Measurements from ENCODE around the gene SVIL. TPM values are rescaled to one million over a fixed set of nuclear protein-coding genes. Genes with fewer than 3 reads are reported as not detected.
A peak's percentile ranks its signal among the peaks of the same experiment; 100 is the strongest.
"Not testable (repeated sequence)": the region's sequence is repeated elsewhere in the genome, so short reads cannot be mapped to it uniquely, and the experiment has no call there.

The SVIL gene
- total RNA-seq, 1 experiment from 2014 or later, result 15.3 TPM

DNA sequence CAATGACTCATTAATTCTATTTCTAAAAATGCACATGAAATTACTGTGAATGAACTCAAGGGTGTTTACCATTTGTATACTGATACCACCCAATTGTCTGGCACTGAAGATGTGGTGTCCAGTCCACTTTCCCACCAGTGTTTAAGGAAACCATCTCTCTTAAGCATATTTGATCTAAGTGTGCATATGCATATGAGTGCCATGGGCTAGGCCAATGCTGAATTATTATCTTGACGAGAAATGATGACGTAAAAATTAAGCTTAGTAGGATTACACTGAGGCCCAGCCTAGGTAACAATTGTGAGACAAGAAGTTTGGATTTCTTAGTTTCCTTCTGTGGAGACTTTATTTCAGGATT is 59.7 kb downstream of the SVIL start:
- DNase-seq, result no peak
- Histone ChIP-seq H3K79me1 (ENCODE audit: insufficient read depth, low read depth, low read length, poor library complexity, severe bottlenecking) (no peaks in the 10 kb centered on the region), H3K9me3 (ENCODE audit: control insufficient read depth, low read depth, low read length) (no peaks in the 10 kb centered on the region), H3K23me2 (ENCODE audit: insufficient read length, low read depth, low read length, poor library complexity, severe bottlenecking) (no peaks in the 10 kb centered on the region), H4K8ac (replicated peaks; ENCODE audit: insufficient read length, low read depth, low read length) (no peak overlapping the region), H3K56ac (ENCODE audit: insufficient read length, low read depth, low read length) (no peak overlapping the region), H2BK5ac (ENCODE audit: insufficient read length, low read length) (no peak overlapping the region), H3K4me1 (ENCODE audit: insufficient read depth, low read length) (no peaks in the 10 kb centered on the region; the same call in none of the 2 replicates), H3K79me2 (ENCODE audit: insufficient read depth, low read length) (no peaks in the 10 kb centered on the region), H2BK12ac (ENCODE audit: insufficient read length, low read depth, low read length) (no peak overlapping the region), H3K9ac (ENCODE audit: extremely low read depth, insufficient read length, low read length) (no peak overlapping the region), H3K27ac (ENCODE audit: insufficient read length, low read depth, low read length) (no peak overlapping the region), H2AFZ (ENCODE audit: low read length) (no peak overlapping the region), H3K14ac (ENCODE audit: insufficient read depth, low read length) (no peak overlapping the region), H4K5ac (ENCODE audit: insufficient read length, low read depth, low read length) (no peak overlapping the region), H3K4ac (ENCODE audit: low read depth, low read length) (no peak overlapping the region), H4K91ac (ENCODE audit: insufficient read length, low read depth, low read length) (no peak overlapping the region), H2AK5ac (ENCODE audit: insufficient read length, low read length) (no peak overlapping the region), H4K20me1 (ENCODE audit: control insufficient read depth, insufficient read depth, insufficient read length) (no peaks in the 10 kb centered on the region), H3K23ac (ENCODE audit: insufficient read length, low read depth, low read length) (no peak overlapping the region), H3T11ph (ENCODE audit: low read length) (no peak overlapping the region), H3K4me2 (ENCODE audit: insufficient read depth, insufficient read length, low read length) (no peak overlapping the region), H3K18ac (ENCODE audit: insufficient read length, low read depth, low read length) (no peak overlapping the region), H3K27me3 (ENCODE audit: insufficient read depth, low read length) (no peaks in the 10 kb centered on the region), H2BK20ac (ENCODE audit: low read depth, low read length, poor library complexity, severe bottlenecking) (no peak overlapping the region), H2BK15ac (ENCODE audit: low read depth, low read length) (no peak overlapping the region), H2BK120ac (ENCODE audit: low read depth, low read length, poor library complexity, severe bottlenecking) (no peak overlapping the region)
- H3K4me1 Mint-ChIP-seq, result peaks cover 8 to 19% of the 10 kb centered on the region in 2 experiments
- TF ChIP-seq, protein P1, sequence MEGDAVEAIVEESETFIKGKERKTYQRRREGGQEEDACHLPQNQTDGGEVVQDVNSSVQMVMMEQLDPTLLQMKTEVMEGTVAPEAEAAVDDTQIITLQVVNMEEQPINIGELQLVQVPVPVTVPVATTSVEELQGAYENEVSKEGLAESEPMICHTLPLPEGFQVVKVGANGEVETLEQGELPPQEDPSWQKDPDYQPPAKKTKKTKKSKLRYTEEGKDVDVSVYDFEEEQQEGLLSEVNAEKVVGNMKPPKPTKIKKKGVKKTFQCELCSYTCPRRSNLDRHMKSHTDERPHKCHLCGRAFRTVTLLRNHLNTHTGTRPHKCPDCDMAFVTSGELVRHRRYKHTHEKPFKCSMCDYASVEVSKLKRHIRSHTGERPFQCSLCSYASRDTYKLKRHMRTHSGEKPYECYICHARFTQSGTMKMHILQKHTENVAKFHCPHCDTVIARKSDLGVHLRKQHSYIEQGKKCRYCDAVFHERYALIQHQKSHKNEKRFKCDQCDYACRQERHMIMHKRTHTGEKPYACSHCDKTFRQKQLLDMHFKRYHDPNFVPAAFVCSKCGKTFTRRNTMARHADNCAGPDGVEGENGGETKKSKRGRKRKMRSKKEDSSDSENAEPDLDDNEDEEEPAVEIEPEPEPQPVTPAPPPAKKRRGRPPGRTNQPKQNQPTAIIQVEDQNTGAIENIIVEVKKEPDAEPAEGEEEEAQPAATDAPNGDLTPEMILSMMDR (conservative IDR thresholded peaks at IDR 0.05), result no peak
- H3K27me3 Mint-ChIP-seq (ENCODE audit: low read depth), result no peaks in the 10 kb centered on the region
- no peak overlapping the region for H3K27ac Mint-ChIP-seq
- H3K36me3 Mint-ChIP-seq (ENCODE audit: insufficient read depth in 1 of 3, low read depth in 3 of 3), result no peaks in the 10 kb centered on the region
- no peaks in the 10 kb centered on the region for H3K9me3 Mint-ChIP-seq
- WGBS (ENCODE audit: extremely low coverage, insufficient read length, low lambda C conversion rate), result no CpG with 5 or more reads among the region's 2 CpGs
- H3K4me3 Mint-ChIP-seq, result no peak overlapping the region

DNA sequence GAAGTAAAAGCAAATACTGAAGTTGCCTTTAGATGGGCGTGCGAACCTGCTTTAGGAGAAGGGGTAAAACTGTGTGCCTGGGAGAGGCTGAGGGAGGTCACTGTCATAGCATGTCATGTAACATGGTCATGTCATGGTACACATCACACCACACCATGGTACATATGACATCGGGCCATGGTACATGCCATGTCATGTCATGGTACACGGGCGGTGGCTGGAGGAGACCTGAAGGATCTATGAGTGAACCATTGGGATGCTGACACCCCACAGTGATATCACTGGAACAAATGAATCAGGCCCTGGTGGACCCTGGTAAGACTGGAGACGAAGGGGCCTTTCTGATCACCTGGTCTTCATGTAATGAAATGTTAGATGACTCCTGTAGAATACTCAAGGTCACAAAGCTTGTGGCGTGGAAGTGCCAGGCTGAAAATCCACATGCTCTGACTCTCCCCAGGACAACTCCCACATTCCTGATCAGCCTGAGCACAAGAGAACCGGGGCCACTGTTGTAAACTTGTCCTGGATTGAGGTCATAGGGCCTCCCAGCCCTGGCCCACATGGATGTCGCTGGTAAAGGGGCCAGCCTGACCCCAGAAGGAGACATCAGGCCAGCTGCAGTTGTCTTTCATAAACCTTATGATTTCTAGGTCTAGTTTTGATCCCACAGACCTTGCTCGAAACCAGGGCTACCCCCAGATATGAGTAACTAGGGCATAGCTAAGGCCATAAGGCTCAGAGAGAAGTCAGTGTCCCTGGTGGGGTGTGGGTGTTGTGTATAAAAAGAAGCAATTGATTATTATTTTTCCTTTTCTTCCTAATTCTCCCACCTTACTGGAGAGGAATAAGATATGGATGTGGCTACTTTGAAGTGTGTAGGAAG is 60.3 kb downstream of the SVIL start:
- H3K4me1 Mint-ChIP-seq, result peaks cover 11 to 25% of the 10 kb centered on the region in 2 experiments
- H4K5ac ChIP-seq (ENCODE audit: insufficient read length, low read depth, low read length); H3K36me3 Mint-ChIP-seq (ENCODE audit: insufficient read depth in 1 of 3, low read depth in 3 of 3); H4K20me1 ChIP-seq (ENCODE audit: control insufficient read depth, insufficient read depth, insufficient read length); H3K4me2 ChIP-seq (ENCODE audit: insufficient read depth, insufficient read length, low read length); H3K18ac ChIP-seq (ENCODE audit: insufficient read length, low read depth, low read length); H2BK20ac ChIP-seq (ENCODE audit: low read depth, low read length, poor library complexity, severe bottlenecking); H2BK120ac ChIP-seq (ENCODE audit: low read depth, low read length, poor library complexity, severe bottlenecking); H3T11ph ChIP-seq (ENCODE audit: low read length); H3K27me3 Mint-ChIP-seq (ENCODE audit: low read depth); H3K79me1 ChIP-seq (ENCODE audit: insufficient read depth, low read depth, low read length, poor library complexity, severe bottlenecking); H4K91ac ChIP-seq (ENCODE audit: insufficient read length, low read depth, low read length); H2AFZ ChIP-seq (ENCODE audit: low read length); H3K23ac ChIP-seq (ENCODE audit: insufficient read length, low read depth, low read length); H3K9me3 Mint-ChIP-seq; H4K8ac ChIP-seq (replicated peaks; ENCODE audit: insufficient read length, low read depth, low read length); H3K9me3 ChIP-seq (ENCODE audit: control insufficient read depth, low read depth, low read length); H3K4me3 Mint-ChIP-seq; H3K9ac ChIP-seq (ENCODE audit: extremely low read depth, insufficient read length, low read length); H3K56ac ChIP-seq (ENCODE audit: insufficient read length, low read depth, low read length); H2BK5ac ChIP-seq (ENCODE audit: insufficient read length, low read length); H3K23me2 ChIP-seq (ENCODE audit: insufficient read length, low read depth, low read length, poor library complexity, severe bottlenecking); H2BK12ac ChIP-seq (ENCODE audit: insufficient read length, low read depth, low read length); H3K79me2 ChIP-seq (ENCODE audit: insufficient read depth, low read length); H3K27me3 ChIP-seq (ENCODE audit: insufficient read depth, low read length); DNase-seq; H3K14ac ChIP-seq (ENCODE audit: insufficient read depth, low read length); H2BK15ac ChIP-seq (ENCODE audit: low read depth, low read length); H3K4me1 ChIP-seq (ENCODE audit: insufficient read depth, low read length); H3K27ac ChIP-seq (ENCODE audit: insufficient read length, low read depth, low read length); H2AK5ac ChIP-seq (ENCODE audit: insufficient read length, low read length); H3K4ac ChIP-seq (ENCODE audit: low read depth, low read length): not testable (repeated sequence)
- 0 out of 7 replicates have a peak overlapping the region, but pooled peaks of 1 of the 3 experiments have one; percentile 14 for H3K27ac Mint-ChIP-seq
- no CpG with 5 or more reads among the region's 10 CpGs for WGBS (ENCODE audit: extremely low coverage, insufficient read length, low lambda C conversion rate)
